GM21360 (cell line): Measurements from ENCODE around the gene PSMA5.
A peak's percentile ranks its signal among the peaks of the same experiment; 100 is the strongest.
"Not testable (repeated sequence)": the region's sequence is repeated elsewhere in the genome, so short reads cannot be mapped to it uniquely, and the experiment has no call there.

Source experiments
- ATAC-seq: cut with Tn5 transposase; IDR thresholded peaks from one replicate; pipeline ENCODE4 v1.9.1; 2021; ENCODE audit warnings: mild to moderate bottlenecking, moderate library complexity; ENCODE audit not compliant: unreplicated experiment

PSMA5 gene

GRCh38 chr1:109426281-109427170 lies at the start of gene PSMA5:
TSS of gene PSMA5 (minus strand) at chr1:109426448. CDS start at chr1:109426330, 118 bp downstream.
- ATAC-seq: peak; percentile 91

- ATAC-seq: no peak
Measured at GRCh38 chr1:109475261-109475660, 49.0 kb upstream of the PSMA5 start.

GRCh38 chr1:109474697-109475096 lies 48.4 kb upstream of the PSMA5 start:
- no peak for ATAC-seq

GRCh38 chr1:109473284-109474057 lies 47.2 kb upstream of the PSMA5 start:
- not testable (repeated sequence) for ATAC-seq

GRCh38 chr1:109472779-109473178 lies 46.5 kb upstream of the PSMA5 start:
- ATAC-seq: no peak

GRCh38 chr1:109470245-109470644 lies 44.0 kb upstream of the PSMA5 start:
- ATAC-seq: no peak

- ATAC-seq: no peak
Measured at GRCh38 chr1:109468903-109469302, 42.7 kb upstream of the PSMA5 start.

GRCh38 chr1:109468061-109468460 lies 41.8 kb upstream of the PSMA5 start:
- ATAC-seq: no peak

- ATAC-seq: no peak
Measured at GRCh38 chr1:109467301-109467777, 41.1 kb upstream of the PSMA5 start.

GRCh38 chr1:109466452-109467300 lies 40.4 kb upstream of the PSMA5 start, which contains the start of gene SYPL2:
TSS of gene SYPL2 (plus strand) at chr1:109466546. CDS start at chr1:109466844, 298 bp downstream.
- ATAC-seq: no peak

- ATAC-seq: no peak
Measured at GRCh38 chr1:109466125-109466451, 39.8 kb upstream of the PSMA5 start.

GRCh38 chr1:109457819-109458218 lies 31.6 kb upstream of the PSMA5 start:
- no peak for ATAC-seq

GRCh38 chr1:109454497-109455133 lies 28.4 kb upstream of the PSMA5 start:
- ATAC-seq: no peak

GRCh38 chr1:109447524-109447923 lies 21.3 kb upstream of the PSMA5 start:
- ATAC-seq: no peak

GRCh38 chr1:109445949-109446695 lies 19.9 kb upstream of the PSMA5 start:
- ATAC-seq: not testable (repeated sequence)

GRCh38 chr1:109444346-109444745 lies 18.1 kb upstream of the PSMA5 start:
- no peak for ATAC-seq

- ATAC-seq: no peak
Measured at GRCh38 chr1:109443476-109443875, 17.2 kb upstream of the PSMA5 start.

GRCh38 chr1:109441069-109441468 lies 14.8 kb upstream of the PSMA5 start:
- no peak for ATAC-seq

GRCh38 chr1:109438798-109439297 lies 12.6 kb upstream of the PSMA5 start:
- no peak for ATAC-seq
